T-helper 1 cell treated with Interleukin-12 subunit alpha and Interleukin-12 subunit beta and Interleukin-4 antibody, amounts not matched to agents 30 ng/mL and 1 ng/mL, for 36 hours (primary cell): Measurements from ENCODE around the gene CGREF1. TPM values are rescaled to one million over a fixed set of nuclear protein-coding genes. Genes with fewer than 3 reads are reported as not detected.

Source experiments
- intact Hi-C: fragments of 100-400 bp; cut with micrococcal nuclease; formaldehyde crosslinking; loops from one replicate; pipeline ENCODE4 v1.15.1; 2024
- total RNA-seq: library from RNA; stranded (reverse); gene quantifications from 2 replicates; pipeline ENCODE4 v1.2.3, GENCODE V29; 2022

Gene CGREF1
- total RNA-seq, 1 donor from 2014 or later, result 3.5 TPM

DNA sequence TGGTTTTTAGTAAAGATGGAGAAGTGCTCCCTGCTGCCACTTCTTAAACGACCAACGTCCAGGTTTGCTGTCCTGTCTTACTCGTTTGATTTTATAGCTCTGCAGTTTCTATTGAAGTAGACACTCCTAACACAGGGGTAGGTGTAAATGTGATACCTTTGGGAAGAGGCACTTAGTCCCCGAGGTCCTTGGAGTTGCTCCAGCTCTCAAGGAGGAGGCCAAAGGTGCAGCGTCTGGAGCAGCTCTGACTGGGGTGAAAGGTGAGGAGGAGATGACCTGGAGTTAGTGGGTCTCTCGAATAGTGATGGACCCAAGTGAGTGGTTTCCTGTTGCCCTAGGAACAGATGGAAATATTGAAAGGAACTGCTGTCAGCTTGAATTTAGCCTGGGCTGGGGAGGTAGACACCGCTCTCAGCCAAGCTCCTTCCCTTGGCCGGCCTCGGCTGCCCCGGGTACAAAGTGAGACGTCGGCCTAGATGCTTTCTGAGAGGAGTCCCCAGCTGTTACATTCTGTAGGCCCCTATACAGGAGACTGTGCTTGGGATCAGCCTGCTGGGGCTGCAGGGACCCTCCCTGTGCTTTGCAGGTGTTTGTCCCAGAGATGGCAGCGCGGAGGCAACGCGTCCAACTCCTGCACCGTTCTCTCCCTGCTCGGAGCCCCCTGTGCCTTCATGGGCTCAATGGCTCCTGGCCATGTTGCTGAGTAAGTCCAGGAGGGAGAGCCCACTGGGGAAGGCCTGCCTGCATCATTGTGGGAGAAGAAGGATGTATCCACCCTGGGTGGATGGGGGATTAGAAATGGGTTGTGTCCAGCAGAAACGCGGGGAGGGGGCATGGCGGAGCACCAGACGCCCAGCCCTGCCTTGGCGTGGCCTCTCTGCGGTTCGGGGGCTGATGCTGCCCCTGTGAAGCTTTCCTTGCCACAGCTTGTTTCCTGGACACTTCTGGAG, 26.9 kb downstream of the CGREF1 start:
- intact Hi-C loops, result no loop called here

DNA sequence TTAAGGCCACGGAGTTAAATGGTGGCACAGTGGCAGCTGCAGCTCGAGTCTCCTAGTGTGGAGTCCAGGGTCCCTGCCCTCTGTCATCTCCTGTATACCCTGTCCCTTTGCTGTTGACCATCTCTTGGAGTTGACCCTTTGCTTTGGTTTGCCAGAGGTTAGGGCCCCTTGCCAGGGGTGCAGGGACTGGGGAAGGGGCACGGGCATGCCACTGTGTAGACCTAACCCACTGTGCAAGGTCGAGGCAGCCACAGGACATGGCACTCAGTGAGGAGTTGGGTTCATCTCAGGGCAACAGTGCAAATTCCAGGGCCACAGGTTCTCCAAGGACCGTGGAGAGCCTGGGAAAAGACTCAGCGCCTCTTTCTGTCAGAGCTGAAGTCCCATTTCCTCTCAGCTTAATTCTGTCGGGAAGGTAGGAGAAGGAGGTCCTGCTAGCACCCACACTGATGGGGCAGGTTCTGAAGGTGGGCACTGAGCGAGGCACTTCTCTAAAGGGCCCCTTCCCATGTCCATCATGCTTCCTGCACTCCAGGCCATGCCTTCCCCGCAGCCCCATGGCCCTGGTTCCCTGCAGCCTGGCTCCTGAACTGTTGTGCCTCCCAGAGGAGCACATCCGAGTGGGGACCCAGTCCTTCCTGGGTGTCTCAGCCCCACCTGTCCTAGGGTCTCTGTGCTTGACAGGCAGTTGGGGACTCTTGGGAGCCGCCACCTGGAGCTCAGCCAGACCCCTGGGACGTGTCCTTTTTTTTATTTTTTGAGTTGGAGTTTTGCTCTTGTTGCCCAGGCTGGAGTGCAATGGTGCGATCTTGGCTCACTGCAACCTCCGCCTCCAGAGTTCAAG, 29.6 kb downstream of the CGREF1 start:
- intact Hi-C loops, result loop anchor here (10.0 kb wide), 2 partner anchors 575 to 1785 kb away; partner anchors contain the start of genes SLC4A1AP, SUPT7L and TRMT61B

DNA sequence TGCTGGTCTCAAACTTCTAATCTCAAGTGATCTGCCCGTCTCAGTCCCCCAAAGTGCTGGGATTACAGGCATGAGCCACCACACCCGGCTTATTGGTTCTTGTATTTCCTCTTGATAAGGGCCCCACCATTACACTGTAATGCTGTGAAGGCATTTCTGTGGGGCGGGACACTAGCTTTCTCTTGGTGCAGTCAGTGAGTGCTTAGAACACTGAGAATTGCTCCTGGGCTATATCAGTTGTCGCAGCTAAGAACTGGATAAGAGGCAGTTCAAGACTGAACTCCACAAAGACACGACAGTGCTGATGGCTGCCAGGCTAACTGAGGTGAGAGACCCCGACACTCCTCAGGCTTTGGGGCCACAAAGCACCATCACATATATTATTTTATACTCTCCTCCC, 30.3 kb downstream of the CGREF1 start:
- intact Hi-C loops, result loop anchor here (10.0 kb wide), 2 partner anchors 576 to 1786 kb away; partner anchors contain the start of genes SLC4A1AP, SUPT7L and TRMT61B

DNA sequence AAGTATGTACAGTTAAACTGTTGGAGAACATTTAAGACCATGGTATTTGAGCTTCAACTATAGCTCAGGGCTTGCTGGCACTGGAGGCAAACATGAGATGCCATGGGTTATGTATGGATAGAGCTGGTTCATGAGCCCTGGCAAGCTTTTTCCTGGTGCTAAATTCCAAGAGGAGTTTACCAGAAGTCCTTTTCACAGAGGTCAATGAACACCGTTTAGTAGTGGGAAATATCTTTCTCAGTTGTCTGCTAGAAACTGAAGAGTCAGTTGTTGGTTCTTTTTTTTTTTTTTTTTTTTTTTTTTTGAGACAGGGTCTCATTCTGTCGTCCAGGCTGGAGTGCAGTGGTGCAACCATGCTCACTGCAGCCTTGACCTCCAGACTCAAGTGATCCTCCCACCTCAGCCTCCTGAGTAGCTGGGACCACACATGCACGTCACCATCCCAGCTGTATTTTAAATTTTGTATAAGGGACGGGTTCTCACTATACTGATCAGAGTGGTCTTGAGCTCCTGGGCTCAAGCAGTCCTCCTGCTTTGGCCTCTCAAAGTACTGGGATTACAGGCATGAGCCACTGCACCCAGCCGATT, 31.0 kb downstream of the CGREF1 start:
- intact Hi-C loops, result loop anchor here (2.0 to 10.0 kb wide), 3 partner anchors 175 to 1787 kb away; partner anchors contain the start of genes SLC30A3, SLC4A1AP, SUPT7L and TRMT61B

DNA sequence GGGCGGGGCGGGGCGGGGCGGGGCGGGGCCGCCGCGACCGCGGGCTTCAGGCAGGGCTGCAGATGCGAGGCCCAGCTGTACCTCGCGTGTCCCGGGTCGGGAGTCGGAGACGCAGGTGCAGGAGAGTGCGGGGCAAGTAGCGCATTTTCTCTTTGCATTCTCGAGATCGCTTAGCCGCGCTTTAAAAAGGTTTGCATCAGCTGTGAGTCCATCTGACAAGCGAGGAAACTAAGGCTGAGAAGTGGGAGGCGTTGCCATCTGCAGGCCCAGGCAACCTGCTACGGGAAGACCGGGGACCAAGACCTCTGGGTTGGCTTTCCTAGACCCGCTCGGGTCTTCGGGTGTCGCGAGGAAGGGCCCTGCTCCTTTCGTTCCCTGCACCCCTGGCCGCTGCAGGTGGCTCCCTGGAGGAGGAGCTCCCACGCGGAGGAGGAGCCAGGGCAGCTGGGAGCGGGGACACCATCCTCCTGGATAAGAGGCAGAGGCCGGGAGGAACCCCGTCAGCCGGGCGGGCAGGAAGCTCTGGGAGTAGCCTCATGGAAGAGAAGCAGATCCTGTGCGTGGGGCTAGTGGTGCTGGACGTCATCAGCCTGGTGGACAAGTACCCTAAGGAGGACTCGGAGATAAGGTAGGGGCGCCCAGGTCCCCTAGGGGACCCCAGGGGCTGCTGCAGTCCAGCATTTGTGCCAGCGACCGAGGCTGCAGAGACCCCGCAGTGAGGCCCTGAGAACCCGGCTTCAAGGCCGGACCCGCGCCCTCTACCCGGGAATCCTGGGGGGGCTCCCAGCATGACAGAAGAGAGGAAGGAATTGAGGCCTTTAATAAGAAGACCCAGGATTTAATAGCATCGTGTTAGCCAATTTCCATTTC, 32.0 kb downstream of the CGREF1 start, which contains the start of gene KHK:
Gene KHK (plus strand): TSS at position 49 of the 870 bp plus-strand sequence. CDS start 488 bp downstream, at position 537.
- intact Hi-C loops, result loop anchor here (1.0 to 10.0 kb wide), 13 partner anchors 9 to 1788 kb away; partner anchors contain the start of genes AGBL5, ATRAID, CAD and GTF3C2

DNA sequence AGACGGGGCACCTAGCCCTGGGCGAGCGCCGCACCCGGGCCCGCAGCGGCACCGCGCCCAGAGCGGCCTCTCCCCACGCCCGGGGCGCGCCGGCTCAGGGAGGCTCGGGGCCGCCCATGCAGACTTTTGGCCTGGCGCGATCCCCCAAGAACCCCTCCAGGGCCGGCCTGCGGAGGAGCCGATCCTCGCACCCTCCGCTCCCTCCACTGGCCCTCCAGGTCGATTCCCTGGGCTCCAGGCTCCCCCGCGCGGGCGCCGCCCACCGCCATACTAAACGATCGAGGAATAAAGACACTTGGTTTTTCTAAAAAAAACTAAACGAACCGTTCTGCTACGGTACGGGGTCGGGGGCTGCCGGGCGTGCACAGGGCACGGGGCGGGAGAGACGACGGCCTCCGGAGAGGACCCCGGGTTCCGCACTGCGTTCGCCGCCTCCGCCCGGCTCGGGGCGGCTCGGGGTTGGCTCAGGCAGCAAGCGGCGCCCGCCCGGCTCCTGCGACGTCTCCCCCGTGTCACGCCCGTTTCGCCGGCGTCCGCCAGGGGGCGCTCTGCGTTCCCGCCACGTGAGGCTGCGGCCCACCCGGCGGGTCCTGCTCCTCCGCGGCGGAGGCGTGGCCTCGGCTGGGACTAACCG, 32.7 kb downstream of the CGREF1 start:
- intact Hi-C loops, result loop anchor here (1.0 to 10.0 kb wide), 13 partner anchors 10 to 1789 kb away; partner anchors contain the start of genes AGBL5, ATRAID, CAD and GTF3C2

DNA sequence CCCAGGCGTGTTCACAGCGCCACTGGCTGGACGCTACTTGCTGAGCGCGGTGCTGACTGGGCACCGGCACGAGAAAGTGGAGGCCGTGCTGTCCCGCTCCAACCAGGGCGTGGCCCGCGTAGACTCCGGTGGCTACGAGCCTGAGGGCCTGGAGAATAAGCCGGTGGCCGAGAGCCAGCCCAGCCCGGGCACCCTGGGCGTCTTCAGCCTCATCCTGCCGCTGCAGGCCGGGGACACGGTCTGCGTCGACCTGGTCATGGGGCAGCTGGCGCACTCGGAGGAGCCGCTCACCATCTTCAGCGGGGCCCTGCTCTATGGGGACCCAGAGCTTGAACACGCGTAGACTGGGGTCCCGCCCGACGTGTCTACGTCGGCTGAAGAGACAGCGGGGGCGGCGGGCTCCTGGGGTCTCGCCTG, 33.2 kb downstream of the CGREF1 start:
- intact Hi-C loops, result loop anchor here (1.0 to 10.0 kb wide), 13 partner anchors 11 to 1789 kb away; partner anchors contain the start of genes AGBL5, ATRAID, CAD and GTF3C2

DNA sequence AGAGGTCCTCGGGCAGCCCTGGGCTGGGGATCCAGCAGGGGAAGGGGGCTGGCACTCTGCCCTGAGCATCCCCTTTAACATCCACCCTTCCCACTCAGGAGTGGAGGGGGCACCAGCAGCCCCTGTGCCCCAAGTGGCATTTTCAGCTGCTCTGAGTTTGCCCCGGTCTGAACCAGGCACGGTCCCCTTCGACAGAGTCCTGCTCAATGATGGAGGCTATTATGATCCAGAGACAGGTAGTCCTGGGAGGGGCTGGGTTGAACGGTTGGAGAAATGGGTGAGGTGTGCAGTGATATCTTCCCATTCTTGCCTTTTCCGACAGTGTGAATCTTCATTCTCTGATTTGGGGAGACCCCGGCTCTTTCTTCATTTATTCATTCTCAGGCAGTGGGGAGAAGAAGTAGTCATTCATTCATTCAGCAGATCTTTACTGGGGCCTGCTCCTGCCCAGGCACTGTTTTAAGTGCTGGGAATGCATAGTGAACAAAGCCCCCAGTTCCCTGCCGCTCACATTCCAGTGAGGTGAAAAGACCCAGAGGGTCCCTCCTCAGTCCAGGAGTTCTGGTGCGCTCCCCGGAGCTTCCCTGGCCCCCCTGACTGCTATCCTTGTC, 33.8 kb downstream of the CGREF1 start:
- intact Hi-C loops, result loop anchor here (10.0 kb wide), 2 partner anchors 580 to 1790 kb away; partner anchors contain the start of genes SLC4A1AP, SUPT7L and TRMT61B

DNA sequence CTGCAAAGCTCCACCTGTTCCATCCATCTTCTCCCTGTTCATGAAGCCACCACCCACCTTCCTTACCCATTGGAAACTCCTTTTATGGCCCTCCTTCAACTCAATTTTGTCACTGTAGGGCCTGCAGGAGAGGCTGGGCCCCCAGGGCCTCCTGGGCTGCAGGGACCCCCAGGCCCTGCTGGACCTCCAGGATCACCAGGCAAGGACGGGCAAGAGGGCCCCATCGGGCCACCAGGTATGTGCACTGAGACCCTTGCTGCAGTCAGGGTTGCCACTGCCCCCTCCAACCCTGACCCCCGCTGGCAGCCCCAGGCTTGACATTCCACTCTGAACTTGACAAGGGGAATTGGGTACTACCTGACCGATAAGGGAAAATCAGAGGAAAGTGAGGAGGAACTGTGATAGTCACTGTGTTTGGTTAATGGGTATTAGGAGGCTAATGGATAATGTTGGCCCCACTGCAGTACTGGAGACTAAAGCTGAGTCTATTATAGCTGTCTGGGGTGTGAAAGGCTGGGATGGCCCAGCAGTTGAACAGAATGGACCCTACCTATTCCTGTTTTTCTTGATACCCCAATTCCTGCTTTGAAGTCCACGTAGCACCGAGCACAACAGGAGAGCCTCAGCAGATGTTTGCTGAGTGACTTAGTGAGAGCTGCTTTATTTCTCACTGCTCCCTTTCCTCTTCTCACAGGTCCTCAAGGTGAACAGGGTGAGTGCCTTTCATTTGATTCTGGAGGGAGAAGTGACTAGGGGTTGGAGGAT, 34.4 kb downstream of the CGREF1 start:
- intact Hi-C loops, result loop anchor here (5.0 to 10.0 kb wide), 3 partner anchors 297 to 1790 kb away; partner anchors contain the start of genes CENPA, SLC4A1AP, SUPT7L and TRMT61B

DNA sequence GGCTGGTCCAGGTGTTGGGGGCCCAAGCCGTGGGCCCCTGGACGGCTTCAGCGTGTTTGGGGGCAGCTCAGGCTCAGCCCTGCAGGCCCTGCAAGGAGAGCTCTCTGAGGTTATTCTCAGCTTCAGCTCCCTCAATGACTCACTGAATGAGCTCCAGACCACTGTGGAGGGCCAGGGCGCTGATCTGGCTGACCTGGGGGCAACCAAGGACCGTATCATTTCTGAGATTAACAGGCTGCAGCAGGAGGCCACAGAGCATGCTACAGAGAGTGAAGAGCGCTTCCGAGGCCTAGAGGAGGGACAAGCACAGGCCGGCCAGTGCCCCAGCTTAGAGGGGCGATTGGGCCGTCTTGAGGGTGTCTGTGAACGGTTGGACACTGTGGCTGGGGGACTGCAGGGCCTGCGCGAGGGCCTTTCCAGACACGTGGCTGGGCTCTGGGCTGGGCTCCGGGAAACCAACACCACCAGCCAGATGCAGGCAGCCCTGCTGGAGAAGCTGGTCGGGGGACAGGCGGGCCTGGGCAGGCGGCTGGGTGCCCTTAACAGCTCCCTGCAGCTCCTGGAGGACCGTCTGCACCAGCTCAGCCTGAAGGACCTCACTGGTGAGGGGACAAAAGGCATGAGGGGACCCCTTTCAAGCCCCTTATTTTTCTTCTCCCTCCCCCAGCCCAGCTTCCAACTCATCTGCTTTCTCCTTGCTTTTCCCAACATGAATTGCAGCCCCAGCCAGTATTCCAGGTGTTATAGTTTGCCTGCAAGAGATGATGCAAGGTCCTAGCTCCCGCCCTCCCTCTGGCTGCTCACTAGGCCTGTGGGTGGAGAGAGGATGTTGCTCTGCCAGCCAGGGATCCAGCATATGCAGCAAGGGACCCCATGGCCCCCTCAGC, 35.3 kb downstream of the CGREF1 start:
- intact Hi-C loops, result loop anchor here (5.0 to 10.0 kb wide), 3 partner anchors 296 to 1791 kb away; partner anchors contain the start of genes CENPA, SLC4A1AP, SUPT7L and TRMT61B

DNA sequence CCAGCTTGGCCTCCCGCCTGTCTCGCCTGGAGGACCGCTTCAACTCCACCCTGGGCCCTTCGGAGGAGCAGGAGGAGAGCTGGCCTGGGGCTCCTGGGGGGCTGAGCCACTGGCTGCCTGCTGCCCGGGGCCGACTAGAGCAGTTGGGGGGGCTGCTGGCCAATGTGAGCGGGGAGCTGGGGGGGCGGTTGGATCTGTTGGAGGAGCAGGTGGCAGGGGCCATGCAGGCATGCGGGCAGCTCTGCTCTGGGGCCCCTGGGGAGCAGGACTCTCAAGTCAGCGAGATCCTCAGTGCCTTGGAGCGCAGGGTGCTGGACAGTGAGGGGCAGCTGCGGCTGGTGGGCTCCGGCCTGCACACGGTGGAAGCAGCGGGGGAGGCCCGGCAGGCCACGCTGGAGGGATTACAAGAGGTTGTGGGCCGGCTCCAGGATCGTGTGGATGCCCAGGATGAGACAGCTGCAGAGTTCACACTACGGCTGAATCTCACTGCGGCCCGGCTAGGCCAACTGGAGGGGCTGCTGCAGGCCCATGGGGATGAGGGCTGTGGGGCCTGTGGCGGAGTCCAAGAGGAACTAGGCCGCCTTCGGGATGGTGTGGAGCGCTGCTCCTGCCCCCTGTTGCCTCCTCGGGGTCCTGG, 36.0 kb downstream of the CGREF1 start:
- intact Hi-C loops, result loop anchor here (5.0 to 10.0 kb wide), 3 partner anchors 296 to 1792 kb away; partner anchors contain the start of genes CENPA, SLC4A1AP, SUPT7L and TRMT61B

DNA sequence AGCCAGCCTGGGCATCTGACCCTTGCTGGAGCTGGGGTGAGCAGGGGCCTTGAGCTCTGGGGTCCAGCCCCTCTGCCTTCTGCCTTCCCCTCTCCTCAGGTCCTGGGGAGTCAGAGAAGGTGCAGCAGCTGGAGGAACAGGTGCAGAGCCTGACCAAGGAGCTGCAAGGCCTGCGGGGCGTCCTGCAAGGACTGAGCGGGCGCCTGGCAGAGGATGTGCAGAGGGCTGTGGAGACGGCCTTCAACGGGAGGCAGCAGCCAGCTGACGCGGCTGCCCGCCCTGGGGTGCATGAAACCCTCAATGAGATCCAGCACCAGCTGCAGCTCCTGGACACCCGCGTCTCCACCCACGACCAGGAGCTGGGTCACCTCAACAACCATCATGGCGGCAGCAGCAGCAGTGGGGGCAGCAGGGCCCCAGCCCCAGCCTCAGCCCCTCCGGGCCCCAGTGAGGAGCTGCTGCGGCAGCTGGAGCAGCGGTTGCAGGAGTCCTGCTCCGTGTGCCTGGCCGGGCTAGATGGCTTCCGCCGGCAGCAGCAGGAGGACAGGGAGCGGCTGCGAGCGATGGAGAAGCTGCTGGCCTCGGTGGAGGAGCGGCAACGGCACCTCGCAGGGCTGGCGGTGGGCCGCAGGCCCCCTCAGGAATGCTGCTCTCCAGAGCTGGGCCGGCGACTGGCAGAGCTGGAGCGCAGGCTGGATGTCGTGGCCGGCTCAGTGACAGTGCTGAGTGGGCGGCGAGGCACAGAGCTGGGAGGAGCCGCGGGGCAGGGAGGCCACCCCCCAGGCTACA, 36.8 kb downstream of the CGREF1 start:
- intact Hi-C loops, result loop anchor here (1.0 to 10.0 kb wide), 14 partner anchors 11 to 1793 kb away; partner anchors contain the start of genes ADGRF3, AGBL5, ATRAID and CENPA

DNA sequence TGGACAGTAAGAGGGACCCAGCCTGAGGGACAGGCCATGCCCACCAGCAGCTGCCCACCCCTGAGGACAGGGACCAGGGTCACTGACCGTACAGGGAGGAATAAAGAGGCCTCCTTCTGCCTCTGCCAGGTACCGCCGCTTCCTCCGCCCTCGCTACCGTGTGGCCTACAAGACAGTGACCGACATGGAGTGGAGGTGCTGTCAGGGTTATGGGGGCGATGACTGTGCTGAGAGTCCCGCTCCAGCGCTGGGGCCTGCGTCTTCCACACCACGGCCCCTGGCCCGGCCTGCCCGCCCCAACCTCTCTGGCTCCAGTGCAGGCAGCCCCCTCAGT, 38.4 kb downstream of the CGREF1 start:
- intact Hi-C loops, result loop anchor here (2.0 to 10.0 kb wide), 4 partner anchors 293 to 1794 kb away; partner anchors contain the start of genes CENPA, IFT172, SLC4A1AP and SUPT7L

DNA sequence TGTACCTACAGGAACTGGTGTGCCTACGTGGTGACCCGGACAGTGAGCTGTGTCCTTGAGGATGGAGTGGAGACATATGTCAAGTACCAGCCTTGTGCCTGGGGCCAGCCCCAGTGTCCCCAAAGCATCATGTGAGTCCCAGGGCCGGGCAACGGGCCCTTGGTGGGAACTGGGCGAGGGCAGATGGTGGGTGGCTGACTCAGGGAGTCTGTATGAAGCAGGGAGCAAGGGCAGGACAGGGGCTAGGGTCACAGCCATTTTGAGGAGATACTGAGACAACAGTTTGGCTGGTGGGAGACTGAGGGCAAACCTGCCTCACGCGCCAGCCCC, 38.8 kb downstream of the CGREF1 start:
- intact Hi-C loops, result loop anchor here (2.0 to 10.0 kb wide), 4 partner anchors 293 to 1795 kb away; partner anchors contain the start of genes CENPA, IFT172, SLC4A1AP and SUPT7L
